ENCODE measurements around the gene MYZAP.

Gene MYZAP

DNA sequence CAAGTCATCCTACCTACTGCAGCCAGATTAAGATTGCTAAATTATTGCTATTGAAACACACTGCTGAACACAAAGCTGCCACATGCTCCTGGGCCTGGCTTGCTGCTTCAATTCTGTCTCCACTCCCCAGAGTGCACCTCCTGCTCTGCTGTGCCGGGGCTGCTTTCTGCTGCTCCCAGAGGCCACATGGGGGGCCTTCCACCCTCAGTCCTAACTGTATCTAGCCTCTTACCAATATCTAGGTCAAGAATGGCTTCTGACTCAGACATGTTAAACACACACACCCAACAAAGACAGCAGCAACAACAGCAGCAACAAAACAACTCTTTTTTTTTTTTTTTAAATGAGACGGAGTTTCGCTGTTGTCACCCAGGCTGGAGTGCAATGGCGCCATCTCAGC, 33.0 kb downstream of the MYZAP start:
- DNase-seq (ENCODE audit: low read depth in 2 of 2, low spot score in 1 of 2), result no peak

DNA sequence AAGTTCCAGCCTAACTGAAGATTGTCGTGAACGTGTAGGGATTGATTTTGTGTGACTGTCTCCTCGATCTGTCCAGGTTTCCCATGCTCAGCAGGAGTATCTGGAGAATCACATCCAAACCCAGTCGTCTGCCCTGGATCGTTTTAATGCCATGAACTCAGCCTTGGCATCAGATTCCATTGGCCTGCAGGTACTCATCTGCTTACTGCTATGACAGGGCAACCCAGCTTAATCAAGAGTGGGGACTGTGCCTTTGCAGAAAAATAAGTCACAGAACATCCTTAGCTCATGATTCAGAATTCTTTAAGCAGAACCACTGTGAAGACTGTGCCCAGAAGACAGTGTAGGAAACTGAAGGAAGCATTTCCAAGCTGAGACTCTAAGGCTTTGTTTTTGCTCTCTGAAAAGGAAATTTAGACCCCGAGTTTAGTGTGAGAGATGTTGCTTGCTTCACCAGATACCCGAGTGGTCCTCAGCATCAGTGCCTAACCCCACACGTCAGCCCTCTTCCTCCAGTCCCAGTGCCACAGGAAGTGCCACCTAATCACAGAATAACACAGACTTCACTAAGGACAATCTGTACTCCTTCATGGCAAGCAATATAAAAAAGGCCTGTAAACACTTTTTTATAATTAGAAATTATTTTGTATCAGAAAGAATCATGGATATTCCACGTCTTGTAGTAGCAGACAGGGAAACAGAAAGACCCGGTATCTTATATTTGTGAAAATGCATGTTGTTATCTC, 34.2 kb downstream of the MYZAP start:
- no peak for DNase-seq (ENCODE audit: low read depth in 2 of 2, low spot score in 1 of 2)

DNA sequence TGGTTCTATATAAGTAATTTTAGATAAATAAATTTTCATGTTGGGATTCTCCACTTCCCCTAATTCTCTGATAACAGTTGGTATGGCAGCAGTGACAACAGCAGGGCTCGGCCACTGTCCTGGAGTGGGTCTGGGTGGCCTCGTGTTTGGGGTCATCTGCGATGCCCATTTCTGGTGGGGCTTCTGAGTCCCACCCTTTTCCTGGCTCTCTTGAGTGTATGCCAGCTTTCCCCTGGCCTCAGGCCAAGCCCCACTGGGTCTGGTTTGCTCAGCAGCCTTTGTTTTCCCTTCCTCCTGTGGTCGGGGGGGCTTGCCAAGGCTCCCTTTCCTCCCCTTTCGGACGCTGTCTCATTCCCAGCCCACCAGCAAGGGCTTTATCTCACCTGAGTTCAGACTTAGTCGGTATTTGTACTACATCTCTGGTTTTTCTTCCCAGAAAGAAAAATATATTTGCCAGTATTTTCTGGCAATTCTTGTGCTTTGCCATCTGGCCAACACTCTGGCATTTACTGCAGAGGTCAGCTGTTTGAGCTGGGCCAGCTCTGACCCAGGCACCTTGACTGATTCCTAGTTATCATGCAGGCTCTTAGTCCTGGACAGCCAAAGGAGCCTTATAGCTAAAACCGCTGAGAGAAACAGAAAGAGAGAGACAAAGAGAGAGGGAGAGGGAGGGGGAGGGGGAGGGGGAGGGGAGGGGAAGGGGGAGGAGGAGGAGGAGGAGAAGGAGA, 35.2 kb downstream of the MYZAP start:
- no peak for DNase-seq (ENCODE audit: low read depth in 2 of 2, low spot score in 1 of 2)

DNA sequence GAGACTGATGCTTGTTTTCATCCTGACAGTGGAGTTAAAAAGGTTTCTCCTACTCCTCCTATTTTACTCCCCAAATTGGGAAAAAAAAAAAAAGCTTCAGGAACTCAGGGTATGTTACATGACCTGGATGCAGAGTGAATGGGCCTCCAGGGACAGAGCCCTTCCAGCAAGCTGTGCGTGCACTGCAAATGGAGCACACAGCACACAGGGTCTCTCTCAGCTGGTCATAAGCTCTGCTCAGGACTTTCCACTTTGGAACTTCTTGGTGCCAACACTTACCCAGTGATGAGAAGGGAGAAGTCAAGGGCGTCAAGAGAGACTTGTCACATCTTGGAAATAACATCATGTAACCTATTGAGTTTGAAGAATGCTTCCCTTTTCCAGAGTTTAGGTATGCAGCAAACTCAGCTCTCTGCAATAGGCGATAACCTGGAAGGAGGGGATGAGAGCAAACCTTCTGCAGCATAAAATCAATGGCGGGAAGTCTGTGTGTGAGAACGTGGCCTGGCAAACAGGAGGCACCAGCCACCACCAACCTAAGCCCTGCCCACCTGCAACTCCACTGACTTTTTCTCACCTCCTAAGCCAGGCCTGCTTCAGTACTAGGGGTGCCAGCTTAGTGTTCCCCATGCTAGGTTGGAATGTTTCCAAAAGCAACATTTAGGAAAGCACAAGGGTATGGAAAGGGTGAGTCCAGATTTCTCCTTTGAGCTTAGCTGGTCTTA, 39.8 kb downstream of the MYZAP start:
- DNase-seq (ENCODE audit: low read depth in 2 of 2, low spot score in 1 of 2), result no peak

GRCh38 chr15:57634290-57634689, 42.6 kb downstream of the MYZAP start:
- no peak for DNase-seq (ENCODE audit: low read depth in 2 of 2, low spot score in 1 of 2)

DNA sequence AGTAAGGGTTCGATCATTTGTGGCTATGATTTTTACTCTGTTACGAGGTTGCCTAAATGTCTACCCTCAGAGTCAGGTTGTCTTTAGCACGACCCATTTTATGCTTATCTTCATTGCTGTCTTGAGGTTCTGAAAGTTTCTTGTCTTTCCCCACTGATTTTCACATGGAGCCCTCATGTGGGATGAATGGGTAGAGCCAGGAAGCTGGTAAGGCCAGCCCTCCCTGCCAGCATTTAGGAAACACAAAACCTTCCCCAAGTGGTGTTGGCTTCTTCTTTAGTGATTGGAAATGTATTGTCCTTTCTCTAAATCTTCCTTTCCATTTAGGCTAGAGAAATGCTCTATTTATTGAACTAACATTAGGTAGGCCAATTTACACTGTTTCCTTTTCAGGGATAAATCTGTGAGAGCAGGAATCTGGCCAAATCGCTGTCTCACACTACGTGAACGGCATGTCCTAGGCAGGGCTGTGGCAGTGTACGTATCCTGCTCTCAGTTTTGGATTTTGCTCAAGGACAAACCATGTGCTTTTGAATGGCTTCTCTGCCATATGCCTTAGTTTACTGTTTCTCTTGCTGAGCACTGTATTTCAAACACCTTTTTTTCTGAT, 43.7 kb downstream of the MYZAP start:
- no peak for DNase-seq (ENCODE audit: low read depth in 2 of 2, low spot score in 1 of 2)

DNA sequence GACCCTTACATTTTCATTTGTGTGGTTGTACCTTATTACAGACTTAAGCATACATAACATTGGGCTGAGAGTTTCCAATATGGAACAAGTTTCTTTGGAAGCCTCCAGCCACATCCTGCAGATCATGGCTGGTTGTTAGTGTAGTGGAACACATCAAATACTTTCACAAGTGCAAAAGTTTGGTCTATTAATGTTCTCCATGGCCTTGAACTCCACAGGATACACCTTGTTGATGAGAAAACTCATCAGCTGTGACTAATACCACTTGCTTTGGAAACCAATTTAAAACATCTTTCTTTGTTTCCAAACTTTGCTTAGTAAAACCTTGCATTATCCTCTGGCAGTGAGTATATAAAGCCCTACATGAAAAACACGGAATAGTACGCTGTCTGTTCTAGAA, 46.1 kb downstream of the MYZAP start:
- DNase-seq (ENCODE audit: low read depth in 2 of 2, low spot score in 1 of 2), result no peak

DNA sequence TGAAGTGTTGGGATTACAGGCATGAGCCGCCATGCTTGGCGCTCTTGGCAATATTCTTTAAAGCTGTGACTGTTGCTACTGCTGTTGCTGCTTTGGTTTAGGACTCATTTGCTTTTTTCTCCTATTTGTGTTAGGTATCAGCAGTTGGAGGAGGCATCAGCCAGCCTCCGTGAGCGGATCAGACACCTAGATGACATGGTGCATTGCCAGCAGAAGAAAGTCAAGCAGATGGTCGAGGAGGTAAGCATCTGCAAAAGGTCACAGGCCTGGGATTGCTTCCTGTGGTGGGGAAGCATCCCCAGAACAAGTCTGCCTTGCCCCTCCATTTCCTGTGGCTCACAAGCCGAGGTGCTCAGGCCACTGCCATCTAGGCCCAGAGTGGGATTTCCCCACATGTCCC, 47.6 kb downstream of the MYZAP start:
- no peak for DNase-seq (ENCODE audit: low read depth in 2 of 2, low spot score in 1 of 2)

DNA sequence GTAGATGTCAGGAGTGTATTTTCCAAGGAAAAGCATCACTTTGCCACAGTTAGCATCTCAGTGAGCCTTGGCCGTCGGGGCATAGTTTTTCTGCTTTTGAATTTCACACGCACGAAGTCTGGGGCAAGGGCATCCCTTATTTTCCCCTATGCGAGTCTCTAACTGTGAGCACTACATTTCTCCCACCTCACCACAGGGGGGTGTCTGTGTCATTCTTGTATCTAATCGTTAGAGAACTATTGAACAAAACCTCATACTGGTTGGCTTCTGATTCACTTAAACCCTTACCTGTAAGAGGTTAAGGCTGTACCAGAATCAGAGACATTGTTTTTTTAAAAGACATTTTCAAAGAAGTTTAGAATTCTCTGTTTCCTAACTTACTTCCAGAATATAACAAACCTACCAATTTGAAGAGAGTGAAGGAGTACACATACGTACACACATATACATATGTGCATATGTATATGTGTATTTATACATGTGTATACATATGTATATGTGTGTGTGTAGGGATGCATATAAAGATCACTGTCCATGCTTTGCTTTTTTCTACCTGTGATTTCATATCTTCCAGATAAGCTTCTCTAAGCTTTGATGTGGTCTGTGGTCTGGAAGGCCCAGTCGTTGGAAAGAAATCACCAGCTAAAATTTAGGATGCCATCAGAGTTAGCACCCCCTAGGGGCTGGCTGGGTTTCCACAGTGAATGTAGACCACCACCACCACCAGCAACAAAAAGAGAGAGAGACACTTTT, 49.4 kb downstream of the MYZAP start:
- DNase-seq (ENCODE audit: low read depth in 2 of 2, low spot score in 1 of 2), result no peak

DNA sequence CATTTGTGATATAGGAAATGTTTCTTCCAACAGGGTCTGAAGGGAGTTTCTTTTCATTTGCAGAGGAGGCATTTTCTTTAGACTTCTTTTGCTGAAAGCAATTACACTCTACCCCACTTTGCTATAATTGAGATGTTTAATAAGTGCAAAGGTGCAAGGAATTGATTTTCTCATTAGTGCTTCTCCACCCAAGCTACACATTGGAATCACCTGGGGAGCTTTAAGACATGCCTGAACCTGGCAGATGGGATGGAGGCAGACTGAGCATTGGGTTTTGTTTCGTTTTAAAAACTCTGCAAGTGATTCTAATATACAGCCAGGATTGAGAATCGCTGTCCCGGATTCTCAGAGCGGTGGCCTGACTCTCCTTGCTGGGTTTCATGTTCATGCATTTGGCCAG, 52.1 kb downstream of the MYZAP start:
- no peak for DNase-seq (ENCODE audit: low read depth in 2 of 2, low spot score in 1 of 2)

DNA sequence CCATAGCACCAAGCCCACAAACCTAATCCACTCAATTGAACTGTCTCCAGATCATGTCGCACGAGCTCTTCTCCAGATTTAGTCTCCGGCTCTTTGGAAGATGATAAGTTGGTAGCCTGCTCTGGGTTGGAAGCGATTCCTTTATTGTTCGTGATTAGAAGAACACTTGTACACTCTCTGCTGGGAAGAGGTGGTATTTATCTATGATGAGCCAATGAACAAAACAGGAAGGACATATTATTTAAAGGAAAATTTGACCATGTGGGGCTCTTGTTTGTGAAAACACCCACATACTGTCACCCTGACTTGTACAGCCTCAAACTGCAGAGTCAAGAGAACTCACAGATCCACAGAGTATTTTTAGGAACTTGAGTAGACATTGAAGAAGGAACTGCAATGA, 54.4 kb downstream of the MYZAP start:
- no peak for DNase-seq (ENCODE audit: low read depth in 2 of 2, low spot score in 1 of 2)

DNA sequence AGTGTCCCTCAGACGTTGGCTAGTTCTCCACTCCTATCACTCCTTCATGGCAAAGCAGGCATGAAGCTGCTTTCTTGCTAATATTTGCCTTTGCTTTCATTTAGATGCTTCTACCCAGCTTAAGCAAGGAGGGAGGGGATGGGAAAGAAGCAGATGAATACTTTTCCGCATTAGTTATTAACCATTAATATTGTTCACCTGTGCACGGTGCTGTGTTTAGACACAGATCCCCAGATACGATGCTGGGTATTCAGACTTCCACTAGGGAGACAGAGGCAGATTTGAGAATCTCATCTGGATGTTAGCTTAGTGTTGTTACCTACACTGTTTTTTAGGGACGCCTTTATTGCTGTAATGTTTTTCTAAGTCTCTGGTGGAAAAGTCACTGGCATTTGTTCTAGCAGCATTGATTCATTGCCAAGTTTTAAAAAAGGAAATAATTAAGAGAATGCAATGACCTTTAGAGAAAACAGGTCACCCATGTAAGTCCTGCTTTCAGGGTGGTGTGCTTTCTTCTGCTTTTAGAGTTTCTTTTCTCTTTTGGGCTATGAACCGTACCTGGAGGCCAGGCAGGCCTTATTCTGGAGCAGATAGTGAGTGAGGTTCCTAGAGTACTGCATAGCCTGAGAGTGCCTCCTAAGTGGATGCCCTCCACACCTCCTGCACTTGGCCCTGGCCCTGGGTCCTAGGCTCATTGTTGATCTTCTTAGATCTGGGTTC, 55.5 kb downstream of the MYZAP start:
- DNase-seq (ENCODE audit: low read depth in 2 of 2, low spot score in 1 of 2), result no peak

GRCh38 chr15:57647791-57648130, 56.1 kb downstream of the MYZAP start:
- no peak for DNase-seq (ENCODE audit: low read depth in 2 of 2, low spot score in 1 of 2)

- DNase-seq (ENCODE audit: low read depth in 2 of 2, low spot score in 1 of 2), result no peak
These were observed 57.4 kb downstream of the MYZAP start for GRCh38 chr15:57649138-57649537.

DNA sequence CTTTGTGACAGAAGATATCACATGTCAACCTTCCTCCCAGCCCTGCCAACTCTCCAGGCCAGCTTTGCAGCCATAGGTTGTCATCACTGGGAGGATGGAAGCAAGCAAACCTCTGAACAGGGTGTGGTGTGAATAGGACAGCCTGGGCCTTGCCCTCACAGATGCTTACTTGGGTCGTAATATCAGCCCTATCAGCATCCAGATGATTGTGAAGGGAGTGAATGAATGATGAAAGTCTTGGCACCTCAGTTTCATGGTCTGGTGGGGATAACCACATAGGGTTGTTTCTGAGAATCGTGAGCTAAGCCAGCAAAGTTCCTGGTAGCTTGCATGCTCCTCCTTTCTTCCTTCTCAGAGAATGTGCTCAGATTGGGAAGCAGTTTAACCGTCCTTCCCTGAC, 59.7 kb downstream of the MYZAP start:
- no peak for DNase-seq (ENCODE audit: low read depth in 2 of 2, low spot score in 1 of 2)

DNA sequence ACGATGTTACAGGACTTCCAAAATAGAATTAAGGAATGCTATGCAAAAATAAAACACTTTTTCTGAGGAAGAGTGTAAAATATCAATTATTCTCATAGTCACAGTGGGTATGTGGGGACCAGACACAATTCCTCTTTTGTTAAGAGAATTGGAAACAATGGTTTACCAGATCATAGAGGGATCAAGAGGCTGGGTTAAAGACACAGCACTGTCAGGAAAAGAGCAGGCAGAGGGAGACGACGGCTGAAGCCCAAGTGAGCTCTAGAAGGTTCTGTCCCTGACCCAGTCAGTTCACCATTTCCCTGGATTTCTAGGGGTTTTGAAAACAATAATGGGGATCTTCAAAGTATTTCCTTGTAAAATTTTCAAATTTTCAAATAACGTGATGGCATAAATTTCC, 60.8 kb downstream of the MYZAP start:
- no peak for DNase-seq (ENCODE audit: low read depth in 2 of 2, low spot score in 1 of 2)

- no peak for DNase-seq (ENCODE audit: low read depth in 2 of 2, low spot score in 1 of 2)
These were observed 62.6 kb downstream of the MYZAP start for GRCh38 chr15:57654153-57654852.

DNA sequence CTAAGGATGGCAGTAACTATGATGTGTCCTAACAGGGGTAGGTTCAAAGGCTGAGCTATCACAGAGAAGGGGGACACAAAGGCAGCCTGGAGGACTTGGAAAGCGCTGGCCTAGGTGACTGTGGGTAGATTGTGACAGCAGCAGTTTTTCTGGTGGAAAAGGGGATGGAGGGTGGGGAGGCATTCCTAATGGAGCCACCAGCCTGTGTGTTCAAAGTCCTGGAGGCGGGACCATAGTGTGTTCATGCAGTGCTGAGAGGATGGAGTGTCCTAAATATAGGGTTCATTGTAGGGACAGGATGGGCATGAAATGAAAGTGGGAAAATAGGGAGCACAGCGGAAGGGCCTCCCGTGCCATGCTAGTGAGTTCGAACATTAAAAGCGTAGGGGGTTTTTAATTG, 63.3 kb downstream of the MYZAP start:
- DNase-seq (ENCODE audit: low read depth in 2 of 2, low spot score in 1 of 2), result no peak

GRCh38 chr15:57655809-57656208, 64.1 kb downstream of the MYZAP start:
- no peak for DNase-seq (ENCODE audit: low read depth in 2 of 2, low spot score in 1 of 2)

- no peak for DNase-seq (ENCODE audit: low read depth in 2 of 2, low spot score in 1 of 2)
These were observed 64.7 kb downstream of the MYZAP start for GRCh38 chr15:57656434-57656833.

Data from stimulated activated CD8-positive, alpha-beta memory T cell treated with anti-CD3 and anti-CD28 coated beads, Interleukin-4, amount 100 ng/mL, for 4 hours (primary cell).